IMR-90 (cell line): ENCODE measurements around the gene PHKB. TPM values are rescaled to one million over a fixed set of nuclear protein-coding genes. Genes with fewer than 3 reads are reported as not detected.
"Not testable (repeated sequence)": the region's sequence is repeated elsewhere in the genome, so short reads cannot be mapped to it uniquely, and the experiment has no call there.

Source experiments
- ATAC-seq: fragments of 200-7000 bp; cut with Tn5 transposase; 2 replicates; pipeline ENCODE4 v1.9.1; 2020; ENCODE audit warnings: low read depth, mild to moderate bottlenecking, moderate library complexity
- BruUV-seq: library from RNA; stranded (reverse); fragments of 400-500 nt; replicated peaks from 2 replicates; lab custom pipeline; 2021; lab: Mats Ljungman, UMichigan
- CTCF ChIA-PET: fragments of 300-600 bp; formaldehyde crosslinking; extraction: SDS; loops from one replicate; lab custom pipeline; 2021; ENCODE audit warnings: antibody characterized with exemption; lab: Yijun Ruan, JAX
- POLR2A ChIA-PET: fragments of 300-600 bp; sonication (Branson Sonifier 250); formaldehyde crosslinking; loops from one replicate; lab custom pipeline; 2022; ENCODE audit warnings: antibody characterized with exemption; ENCODE audit not compliant: unreplicated experiment; lab: Charles Lee
- DNase-seq: peaks from one replicate; pipeline ENCODE4 v3.0.0; 2013
- H2AFZ ChIP-seq: replicated peaks from 2 replicates; pipeline ENCODE3; 2013; ENCODE audit warnings: low read length, mild to moderate bottlenecking; ENCODE audit not compliant: poor library complexity
- H2AK5ac ChIP-seq: 2 replicates; pipeline ENCODE4 v1.6.1; 2013; ENCODE audit warnings: low read depth, low read length, inconsistent platforms
- H2AK9ac ChIP-seq: replicated peaks from 2 replicates; pipeline ENCODE3; 2013; ENCODE audit warnings: mild to moderate bottlenecking, low read depth, low read length, moderate library complexity; ENCODE audit not compliant: poor library complexity
- H2BK120ac ChIP-seq: 2 replicates; pipeline ENCODE4 v1.6.1; 2013; ENCODE audit warnings: low read depth, low read length, inconsistent platforms
- H2BK15ac ChIP-seq: 3 replicates; pipeline ENCODE4 v1.6.1; 2013; ENCODE audit warnings: low read depth, low read length, inconsistent platforms
- H2BK20ac ChIP-seq: 2 replicates; pipeline ENCODE4 v1.6.1; 2013; ENCODE audit warnings: low read depth, mild to moderate bottlenecking, inconsistent platforms, low read length, moderate library complexity
- H2BK5ac ChIP-seq: 2 replicates; pipeline ENCODE4 v1.6.1; 2013; ENCODE audit warnings: mild to moderate bottlenecking, low read depth, low read length, inconsistent platforms; ENCODE audit not compliant: poor library complexity, severe bottlenecking
- H3K14ac ChIP-seq: replicated peaks from 2 replicates; pipeline ENCODE4 v1.6.1; 2013; ENCODE audit warnings: low read depth, low read length, inconsistent platforms
- H3K18ac ChIP-seq: 2 replicates; pipeline ENCODE4 v1.6.1; 2013; ENCODE audit warnings: low read depth, low read length, control low read depth
- H3K23ac ChIP-seq: 2 replicates; pipeline ENCODE4 v1.6.1; 2013; ENCODE audit warnings: low read depth, low read length, inconsistent platforms
- H3K27ac ChIP-seq: 2 replicates; pipeline ENCODE4 v1.5.1; 2013; ENCODE audit warnings: mild to moderate bottlenecking, control low read depth, low read length; ENCODE audit not compliant: insufficient read depth
- H3K27me3 ChIP-seq: 2 replicates; pipeline ENCODE4 v1.6.1; 2013; ENCODE audit warnings: low read length; ENCODE audit not compliant: control insufficient read depth, insufficient read depth
- H3K36me3 ChIP-seq: 2 replicates; pipeline ENCODE4 v1.6.1; 2013; ENCODE audit warnings: low read length, mixed read lengths; ENCODE audit not compliant: control insufficient read depth, insufficient read depth
- H3K4ac ChIP-seq: 2 replicates; pipeline ENCODE4 v1.6.1; 2013; ENCODE audit warnings: low read depth, low read length, inconsistent platforms
- H3K4me1 ChIP-seq: 2 replicates; pipeline ENCODE4 v1.6.1; 2013; ENCODE audit warnings: low read length, mixed read lengths; ENCODE audit not compliant: control insufficient read depth, insufficient read depth
- H3K4me2 ChIP-seq: 2 replicates; pipeline ENCODE4 v1.6.1; 2013; ENCODE audit warnings: low read depth, mild to moderate bottlenecking, control low read depth, low read length, moderate library complexity
- H3K4me3 ChIP-seq: 2 replicates; pipeline ENCODE4 v1.5.1; 2013; ENCODE audit warnings: low read depth, mild to moderate bottlenecking, control low read depth, low read length, moderate library complexity; ENCODE audit not compliant: insufficient read depth
- H3K56ac ChIP-seq: 2 replicates; pipeline ENCODE4 v1.6.1; 2013; ENCODE audit warnings: low read length, inconsistent platforms; ENCODE audit not compliant: insufficient read depth; ENCODE audit errors: extremely low read depth
- H3K79me1 ChIP-seq, 2 experiments: 2 replicates each; pipeline ENCODE4 v1.6.1; 2013; ENCODE audit warnings: low read length in 2 of 2, inconsistent platforms in 1 of 2, low read depth in 1 of 2
- H3K9ac ChIP-seq: 2 replicates; pipeline ENCODE4 v1.6.1; 2013; ENCODE audit warnings: low read depth, low read length, control low read depth
- H3K9me1 ChIP-seq: 2 replicates; pipeline ENCODE4 v1.6.1; 2013; ENCODE audit warnings: low read length, inconsistent platforms; ENCODE audit not compliant: insufficient read depth
- H3K9me3 ChIP-seq: 2 replicates; pipeline ENCODE4 v1.6.1; 2013; ENCODE audit warnings: low read length; ENCODE audit not compliant: control insufficient read depth, insufficient read depth
- H4K20me1 ChIP-seq: 2 replicates; pipeline ENCODE4 v1.6.1; 2013; ENCODE audit warnings: low read length, inconsistent platforms; ENCODE audit not compliant: insufficient read depth
- H4K5ac ChIP-seq: 2 replicates; pipeline ENCODE4 v1.6.1; 2013; ENCODE audit warnings: mild to moderate bottlenecking, low read depth, low read length, control low read depth
- H4K8ac ChIP-seq, 2 experiments: 2 replicates each; pipeline ENCODE4 v1.6.1; 2013; ENCODE audit warnings: low read depth in 2 of 2, low read length in 2 of 2, control low read depth in 1 of 2, inconsistent platforms in 1 of 2
- H4K91ac ChIP-seq: 2 replicates; pipeline ENCODE4 v1.6.1; 2013; ENCODE audit warnings: low read depth, low read length, inconsistent platforms; ENCODE audit not compliant: insufficient read depth
- WGBS, 2 experiments: methylation state at CpG; one replicate each; pipeline versions ENCODE4 v1.1.5 to v1.1.7; 2013; ENCODE audit warnings: missing lambda C conversion rate in 2 of 2; ENCODE audit not compliant: insufficient read length in 1 of 2; ENCODE audit errors: extremely low coverage in 2 of 2; 5-methylcytosine and 5-hydroxymethylcytosine counted together
- dilution Hi-C: fragments of 300-500 bp; cut with HindIII; formaldehyde crosslinking; loops from one replicate; pipeline ENCODE4 v1.14.3; 2018; ENCODE audit warnings: low sequenced_read_pairs; ENCODE audit not compliant: unreplicated experiment
- in situ Hi-C: fragments of 300-500 bp; cut with MboI; formaldehyde crosslinking; loops from 3 replicates; pipeline ENCODE4 v1.14.3; 2019; ENCODE audit warnings: low sequenced_read_pairs, inconsistent platforms, mixed read lengths
- intact Hi-C: fragments of 100-400 bp; cut with micrococcal nuclease; formaldehyde crosslinking; loops from 2 replicates; pipeline ENCODE4 v1.10.0; 2022
- polyA plus RNA-seq, 3 experiments: library from polyadenylated mRNA; depleted of rRNA; stranded (reverse); fragments of >200 nt; gene quantifications; 2 replicates each; pipeline ENCODE4 v1.2.3, GENCODE V29; 2012; ENCODE audit warnings: low replicate concordance in 1 of 3
- total RNA-seq: library from RNA; depleted of rRNA; stranded (reverse); fragments of >200 nt; gene quantifications from 2 replicates; pipeline ENCODE4 v1.2.3, GENCODE V29; 2012

The PHKB gene
- total and polyA plus RNA-seq, 2 of the 4 experiments (the other 2 are of a cell fraction): 24.2 to 58.6 TPM

- POLR2A ChIA-PET, H3K36me3 ChIP-seq, H2AK9ac ChIP-seq, DNase-seq, H3K9ac ChIP-seq, H3K27me3 ChIP-seq, CTCF ChIA-PET, H3K27ac ChIP-seq, ATAC-seq, BruUV-seq, H4K8ac ChIP-seq, H2BK15ac ChIP-seq, H2AK5ac ChIP-seq, H3K9me3 ChIP-seq, H3K4me3 ChIP-seq, intact Hi-C loops, in situ Hi-C loops, H4K20me1 ChIP-seq, H2BK20ac ChIP-seq, H3K4ac ChIP-seq, H3K9me1 ChIP-seq, H4K91ac ChIP-seq, H3K79me1 ChIP-seq, H3K56ac ChIP-seq, H3K18ac ChIP-seq, H2AFZ ChIP-seq, H3K4me2 ChIP-seq, H2BK5ac ChIP-seq, H3K4me1 ChIP-seq, H3K14ac ChIP-seq, H3K23ac ChIP-seq, H2BK120ac ChIP-seq, dilution Hi-C loops, H4K5ac ChIP-seq: not testable (repeated sequence)
- WGBS, 2 experiments: 100% methylated on average over 1 of the region's 8 CpGs; no CpG with 5 or more reads in 1 of the 2 experiments
Observed at GRCh38 chr16:47554587-47554986, 93.5 kb downstream of the PHKB start.
